ENCODE data around the gene CLIC6. TPM values are rescaled to one million over a fixed set of nuclear protein-coding genes. Genes with fewer than 3 reads are reported as not detected.

CLIC6 gene
- total and polyA plus RNA-seq, 2 of the 8 experiments (the other 6 are each of a cell fraction or from before 2014, with no cell fraction given) = 0.42 to 1.3 TPM

DNA sequence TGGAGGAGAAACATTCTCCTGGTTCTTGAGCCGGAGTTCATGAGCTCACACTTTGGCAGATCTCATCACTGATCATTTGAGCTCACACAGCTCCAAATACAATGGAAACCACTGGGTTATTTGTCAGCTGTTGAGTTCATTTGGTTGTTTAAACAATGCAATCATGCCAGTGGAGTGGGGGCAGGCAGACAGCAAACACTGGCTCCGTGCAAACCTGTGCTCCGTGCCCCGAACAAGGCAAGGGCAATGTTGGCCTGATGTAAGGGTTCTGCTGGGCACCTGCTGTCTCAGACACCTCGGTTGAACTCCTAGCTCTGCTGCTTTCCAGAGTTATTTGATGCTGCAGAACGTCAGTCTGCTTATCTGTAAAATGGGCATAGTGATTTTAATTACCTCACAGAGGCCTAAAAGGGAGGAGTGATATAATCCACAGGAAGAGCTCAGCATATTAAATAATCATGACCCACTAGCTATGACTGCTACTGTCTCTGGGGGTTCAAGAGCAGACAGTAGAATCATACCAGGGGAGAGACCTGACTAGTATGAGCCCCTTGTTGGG, 20.0 kb upstream of the CLIC6 start:
- no peaks in the 10 kb centered on the region for H3K23me2 ChIP-seq (ENCODE audit: low read depth, low read length)
- H3K27ac ChIP-seq (ENCODE audit: low read depth, low read length) = no peak overlapping the region
- FAIRE-seq (no peak), DNase-seq (ENCODE audit: low read depth in 1 of 2, low spot score in 2 of 2) (no peak)
- H4K20me1 ChIP-seq (replicated peaks in 1 of 2; ENCODE audit: control insufficient read depth in 1 of 2, insufficient read depth in 2 of 2, low read length in 2 of 2) = no peaks in the 10 kb centered on the region
- H3K27me3 ChIP-seq (replicated peaks in 1 of 4; ENCODE audit: control insufficient read depth in 3 of 4, extremely low read depth in 1 of 4, insufficient read depth in 3 of 4, low read length in 3 of 4) = no peaks in the 10 kb centered on the region
- no peak overlapping the region for H4K8ac ChIP-seq (ENCODE audit: extremely low read depth, insufficient read depth, low read length)
- H3K14ac ChIP-seq (ENCODE audit: insufficient read length) = no peak overlapping the region
- H3K4ac ChIP-seq (replicated peaks; ENCODE audit: insufficient read length, low read depth, low read length) = no peak overlapping the region
- H2BK12ac ChIP-seq (ENCODE audit: low read depth, low read length) = no peak overlapping the region
- H2AK5ac ChIP-seq (ENCODE audit: low read depth, low read length) = no peak overlapping the region
- no peak overlapping the region for H2BK120ac ChIP-seq (replicated peaks; ENCODE audit: low read depth, low read length)
- POLR2A ChIA-PET (ENCODE audit: partially characterized antibody) = no interaction called here
- no peak overlapping the region for H3K4me3 ChIP-seq (ENCODE audit: extremely low read depth in 1 of 4, insufficient read depth in 2 of 4, low read depth in 3 of 4, low read length in 4 of 4)
- no peak overlapping the region for H3K23ac ChIP-seq (ENCODE audit: insufficient read length)
- no peak overlapping the region for H3K18ac ChIP-seq (ENCODE audit: extremely low read depth, low read length)
- H2BK15ac ChIP-seq (ENCODE audit: low read length) = no peak overlapping the region
- H4K91ac ChIP-seq (replicated peaks; ENCODE audit: insufficient read length, low read length) = no peak overlapping the region
- no peak overlapping the region for H3K9ac ChIP-seq (replicated peaks in 1 of 4; ENCODE audit: extremely low read depth in 1 of 4, low read depth in 3 of 4, low read length in 3 of 4)
- no peak overlapping the region for H4K5ac ChIP-seq (ENCODE audit: insufficient read length, low read depth, low read length)
- H3K36me3 ChIP-seq (ENCODE audit: control insufficient read depth in 2 of 4, insufficient read depth in 4 of 4, low read length in 3 of 4) = no peaks in the 10 kb centered on the region
- 93% methylated on average over 6 of the region's 6 CpGs; no CpG with 5 or more reads in 1 of the 2 experiments for WGBS, 2 experiments (ENCODE audit: extremely low coverage in 1 of 2, insufficient coverage in 1 of 2, insufficient read length in 1 of 2, insufficient replicate concordance in 2 of 2, low coverage in 1 of 2, low lambda C conversion rate in 2 of 2, missing lambda C conversion rate in 1 of 2)
- no peak overlapping the region for H2BK5ac ChIP-seq (ENCODE audit: low read depth, low read length)
- no peaks in the 10 kb centered on the region for H3K79me1 ChIP-seq (ENCODE audit: low read depth, low read length)
- no peak overlapping the region for H3K56ac ChIP-seq (replicated peaks; ENCODE audit: insufficient read length, low read depth, low read length)
- no peak overlapping the region for H3K4me2 ChIP-seq (ENCODE audit: insufficient read depth in 1 of 2, low read depth in 2 of 2, low read length in 2 of 2)
- H3K4me1 ChIP-seq (replicated peaks in 1 of 4; ENCODE audit: control insufficient read depth in 3 of 4, insufficient read depth in 4 of 4, low read length in 3 of 4) = no peaks in the 10 kb centered on the region; a peak in 1 of 7 replicates
- CTCF ChIA-PET (ENCODE audit: partially characterized antibody) = interaction anchor here (0.6 to 3.7 kb wide), 6 partner anchors 12 to 1901 kb away, joined by 3 to 16 read pairs (median 3); no protein-coding TSS in a partner anchor
- no peak overlapping the region for H2AFZ ChIP-seq (ENCODE audit: low read length)
- H2BK20ac ChIP-seq (ENCODE audit: low read length) = no peak overlapping the region
- H3K79me2 ChIP-seq (ENCODE audit: control insufficient read depth in 1 of 2, insufficient read depth in 2 of 2, low read length in 2 of 2) = no peaks in the 10 kb centered on the region
- no peaks in the 10 kb centered on the region; a peak in 1 of 4 replicates for H3K9me3 ChIP-seq (ENCODE audit: insufficient read depth in 2 of 2, low read depth in 1 of 2, low read length in 1 of 2)
- TF ChIP-seq RFX5 (IDR thresholded peaks at IDR 0.05; ENCODE audit: borderline replicate concordance, low read depth, low read length) (no peak), SRF (IDR thresholded peaks at IDR 0.05; ENCODE audit: low read depth, low read length) (no peak), SUZ12 (IDR thresholded peaks at IDR 0.05; ENCODE audit: low read length) (no peak), CHD2 (IDR thresholded peaks at IDR 0.05; ENCODE audit: low read length) (no peak), TCF12 (IDR thresholded peaks at IDR 0.05; ENCODE audit: low read depth, low read length) (no peak), RAD21 (IDR thresholded peaks at IDR 0.05 in 1 of 2, conservative IDR thresholded peaks at IDR 0.05 in 1 of 2; ENCODE audit: low read depth in 2 of 2, low read length in 2 of 2) (no peak)
